ENCODE measurements around the gene SREBF2. TPM values are rescaled to one million over a fixed set of nuclear protein-coding genes. Genes with fewer than 3 reads are reported as not detected.

Gene SREBF2
- total and polyA plus RNA-seq, 2 of the 8 experiments (the other 6 are each of a cell fraction or from before 2014, with no cell fraction given): 125 to 144 TPM

DNA sequence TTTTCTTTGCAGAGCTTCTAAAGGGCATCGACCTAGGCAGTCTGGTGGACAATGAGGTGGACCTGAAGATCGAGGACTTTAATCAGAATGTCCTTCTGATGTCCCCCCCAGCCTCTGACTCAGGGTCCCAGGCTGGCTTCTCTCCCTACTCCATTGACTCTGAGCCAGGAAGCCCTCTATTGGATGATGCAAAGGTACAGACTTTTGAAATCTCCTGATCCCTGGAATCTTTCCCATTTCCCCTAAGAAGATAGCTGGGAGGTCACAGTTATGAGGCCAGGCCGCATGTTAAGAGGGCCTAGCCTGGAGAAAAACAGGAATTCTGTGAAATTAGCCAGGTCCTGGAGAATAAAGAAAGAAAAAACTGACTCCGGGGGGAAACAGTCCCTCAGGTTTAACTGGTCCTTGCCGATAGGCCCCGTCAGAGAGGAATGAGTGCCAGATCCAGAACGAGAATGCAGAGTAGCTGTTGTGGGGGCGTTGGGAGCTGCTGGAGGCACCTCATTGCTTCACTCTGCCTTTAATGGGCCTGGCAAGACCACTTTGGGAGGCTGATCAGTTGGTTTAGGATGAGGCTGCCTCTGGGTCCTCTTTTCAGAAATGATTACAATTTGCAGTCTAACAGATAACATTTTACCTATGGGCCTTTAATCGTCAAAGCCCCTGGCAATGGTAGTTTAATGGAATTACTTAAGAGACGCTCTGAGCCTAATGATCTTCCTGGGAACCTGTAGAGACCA is 42.8 kb downstream of the SREBF2 start:
- Histone ChIP-seq H4K20me1 (replicated peaks in 1 of 2; ENCODE audit: control insufficient read depth in 1 of 2, insufficient read depth in 2 of 2, low read length in 2 of 2) (peaks cover 0 to 3% of the 10 kb centered on the region in 2 experiments), H3K27ac (ENCODE audit: low read depth, low read length) (no peak overlapping the region)
- POLR2A ChIA-PET (ENCODE audit: partially characterized antibody): interaction anchor here (1.0 kb wide), 1 partner anchor 9 kb away, joined by 4 read pairs; no protein-coding TSS in a partner anchor
- TF ChIP-seq TAF7 (optimal IDR thresholded peaks at IDR 0.05; ENCODE audit: borderline replicate concordance, low read depth, low read length) (no peak), ZNF274 (IDR thresholded peaks at IDR 0.05; ENCODE audit: borderline replicate concordance, extremely low read depth, low read length) (no peak), CHD2 (IDR thresholded peaks at IDR 0.05; ENCODE audit: low read length) (no peak), CHD1 (IDR thresholded peaks at IDR 0.05; ENCODE audit: low read depth, low read length) (no peak), RAD21 (IDR thresholded peaks at IDR 0.05 in 1 of 2, conservative IDR thresholded peaks at IDR 0.05 in 1 of 2; ENCODE audit: low read depth in 2 of 2, low read length in 2 of 2) (no peak), TEAD4 (IDR thresholded peaks at IDR 0.05; ENCODE audit: low read depth, low read length) (no peak), CTBP2 (IDR thresholded peaks at IDR 0.05; ENCODE audit: borderline replicate concordance, insufficient read depth, insufficient read length, low read length) (no peak), EP300 (IDR thresholded peaks at IDR 0.05; ENCODE audit: borderline replicate concordance in 1 of 2, low read depth in 2 of 2, low read length in 2 of 2) (no peak), RFX5 (IDR thresholded peaks at IDR 0.05; ENCODE audit: borderline replicate concordance, low read depth, low read length) (no peak), GTF2F1 (IDR thresholded peaks at IDR 0.05; ENCODE audit: borderline replicate concordance, low read depth, low read length) (no peak), KDM4A (IDR thresholded peaks at IDR 0.05; ENCODE audit: low read depth, low read length, severe bottlenecking) (no peak)
- TF ChIP-seq, protein P1, sequence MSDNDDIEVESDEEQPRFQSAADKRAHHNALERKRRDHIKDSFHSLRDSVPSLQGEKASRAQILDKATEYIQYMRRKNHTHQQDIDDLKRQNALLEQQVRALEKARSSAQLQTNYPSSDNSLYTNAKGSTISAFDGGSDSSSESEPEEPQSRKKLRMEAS (IDR thresholded peaks at IDR 0.05): no peak

More for the DNA sequence above, 42.8 kb downstream of the SREBF2 start:
- no peak overlapping the region for H3K4ac ChIP-seq (replicated peaks; ENCODE audit: insufficient read length, low read depth, low read length)
- H3K79me2 ChIP-seq (ENCODE audit: control insufficient read depth in 1 of 2, insufficient read depth in 2 of 2, low read length in 2 of 2): no peaks in the 10 kb centered on the region
- H3K14ac ChIP-seq (ENCODE audit: insufficient read length): no peak overlapping the region
- H3K79me1 ChIP-seq (ENCODE audit: low read depth, low read length): no peaks in the 10 kb centered on the region; the same call in 1 of the 2 replicates
- H3K9me3 ChIP-seq (ENCODE audit: insufficient read depth in 2 of 2, low read depth in 1 of 2, low read length in 1 of 2): no peaks in the 10 kb centered on the region
- H3K27me3 ChIP-seq (replicated peaks in 1 of 4; ENCODE audit: control insufficient read depth in 3 of 4, extremely low read depth in 1 of 4, insufficient read depth in 3 of 4, low read length in 3 of 4): no peaks in the 10 kb centered on the region
- H2AFZ ChIP-seq (ENCODE audit: low read length): no peak overlapping the region
- H2BK12ac ChIP-seq (ENCODE audit: low read depth, low read length): no peak overlapping the region
- no peak overlapping the region for H3K9ac ChIP-seq (replicated peaks in 1 of 4; ENCODE audit: extremely low read depth in 1 of 4, low read depth in 3 of 4, low read length in 3 of 4)
- DNase-seq (ENCODE audit: low read depth in 1 of 2, low spot score in 2 of 2): no peak
- no peak overlapping the region for H3K4me2 ChIP-seq (ENCODE audit: insufficient read depth in 1 of 2, low read depth in 2 of 2, low read length in 2 of 2)
- H3K4me1 ChIP-seq (replicated peaks in 1 of 4; ENCODE audit: control insufficient read depth in 3 of 4, insufficient read depth in 4 of 4, low read length in 3 of 4): no peaks in the 10 kb centered on the region
- H4K5ac ChIP-seq (ENCODE audit: insufficient read length, low read depth, low read length): no peak overlapping the region
- no peak overlapping the region for H4K8ac ChIP-seq (ENCODE audit: extremely low read depth, insufficient read depth, low read length)
- no peaks in the 10 kb centered on the region for H3K23me2 ChIP-seq (ENCODE audit: low read depth, low read length)
- no peak overlapping the region for H3K18ac ChIP-seq (ENCODE audit: extremely low read depth, low read length)
- CTCF ChIA-PET (ENCODE audit: partially characterized antibody): no interaction called here
- no peak overlapping the region for H2BK15ac ChIP-seq (ENCODE audit: low read length)
- H4K91ac ChIP-seq (replicated peaks; ENCODE audit: insufficient read length, low read length): no peak overlapping the region
- H3K23ac ChIP-seq (ENCODE audit: insufficient read length): no peak overlapping the region
- no peak for FAIRE-seq
- H2BK5ac ChIP-seq (ENCODE audit: low read depth, low read length): no peak overlapping the region
- WGBS, 2 experiments (ENCODE audit: extremely low coverage in 1 of 2, insufficient coverage in 1 of 2, insufficient read length in 1 of 2, insufficient replicate concordance in 2 of 2, low coverage in 1 of 2, low lambda C conversion rate in 2 of 2, missing lambda C conversion rate in 1 of 2): 90% methylated on average over 10 of the region's 10 CpGs; no CpG with 5 or more reads in 1 of the 2 experiments
- H2BK120ac ChIP-seq (replicated peaks; ENCODE audit: low read depth, low read length): no peak overlapping the region
- peaks cover 36 to 82% (median 68%) of the 10 kb centered on the region in 4 experiments for H3K36me3 ChIP-seq (ENCODE audit: control insufficient read depth in 2 of 4, insufficient read depth in 4 of 4, low read length in 3 of 4)
- no peak overlapping the region for H3K56ac ChIP-seq (replicated peaks; ENCODE audit: insufficient read length, low read depth, low read length)
- H3K4me3 ChIP-seq (ENCODE audit: extremely low read depth in 1 of 4, insufficient read depth in 2 of 4, low read depth in 3 of 4, low read length in 4 of 4): no peak overlapping the region
- H2AK5ac ChIP-seq (ENCODE audit: low read depth, low read length): no peak overlapping the region
- H2BK20ac ChIP-seq (ENCODE audit: low read length): no peak overlapping the region

Data from H1 (cell line).